ENCODE data around the gene LINGO1. TPM values are rescaled to one million over a fixed set of nuclear protein-coding genes. Genes with fewer than 3 reads are reported as not detected.

The LINGO1 gene
- total RNA-seq, 2 donors from 2014 or later, result 7.9 to 19.7 TPM

GRCh38 chr15:77580996-77581682, 51.6 kb downstream of the LINGO1 start:
- Histone ChIP-seq H3K27me3 (ENCODE audit: control insufficient read depth, insufficient read depth, low read length, poor library complexity, severe bottlenecking) (no peaks in the 10 kb centered on the region), H3K27ac (ENCODE audit: low read depth, low read length) (no peak overlapping the region), H3K9me3 (ENCODE audit: control insufficient read depth, low read length) (no peaks in the 10 kb centered on the region), H3K36me3 (ENCODE audit: control insufficient read depth, insufficient read depth, low read length) (no peaks in the 10 kb centered on the region), H3K4me1 (ENCODE audit: control insufficient read depth, insufficient read depth, low read length) (no peaks in the 10 kb centered on the region), H3K9ac (ENCODE audit: extremely low read depth, low read length, poor library complexity, severe bottlenecking) (no peak overlapping the region), H3K4me3 (ENCODE audit: low read length) (no peak overlapping the region)
- 93 to 94% methylated on average over 12 to 15 of the region's 16 CpGs for WGBS, 2 experiments (ENCODE audit: insufficient coverage in 1 of 2, insufficient read length in 1 of 2)
- Mint-ChIP-seq H3K27me3 (ENCODE audit: insufficient read depth) (no peaks in the 10 kb centered on the region), H3K4me1 (peaks cover 2% of the 10 kb centered on the region), H3K9me3 (no peaks in the 10 kb centered on the region), H3K36me3 (ENCODE audit: low read depth) (no peaks in the 10 kb centered on the region), H3K27ac (no peak overlapping the region), H3K4me3 (no peak overlapping the region)
- no peak for TF ChIP-seq CTCF (conservative IDR thresholded peaks at IDR 0.05)
- no peak for DNase-seq

GRCh38 chr15:77579498-77580188, 53.1 kb downstream of the LINGO1 start:
- Histone ChIP-seq H3K27ac (ENCODE audit: low read depth, low read length) (no peak overlapping the region), H3K4me1 (ENCODE audit: control insufficient read depth, insufficient read depth, low read length) (no peaks in the 10 kb centered on the region), H3K36me3 (ENCODE audit: control insufficient read depth, insufficient read depth, low read length) (no peaks in the 10 kb centered on the region), H3K9ac (ENCODE audit: extremely low read depth, low read length, poor library complexity, severe bottlenecking) (no peak overlapping the region), H3K9me3 (ENCODE audit: control insufficient read depth, low read length) (no peaks in the 10 kb centered on the region), H3K4me3 (ENCODE audit: low read length) (no peak overlapping the region), H3K27me3 (ENCODE audit: control insufficient read depth, insufficient read depth, low read length, poor library complexity, severe bottlenecking) (no peaks in the 10 kb centered on the region)
- Mint-ChIP-seq H3K36me3 (ENCODE audit: low read depth) (no peaks in the 10 kb centered on the region), H3K4me3 (no peak overlapping the region), H3K27ac (no peak overlapping the region), H3K4me1 (peaks cover 2% of the 10 kb centered on the region), H3K9me3 (no peaks in the 10 kb centered on the region), H3K27me3 (ENCODE audit: insufficient read depth) (no peaks in the 10 kb centered on the region)
- no peak for DNase-seq
- TF ChIP-seq CTCF (conservative IDR thresholded peaks at IDR 0.05), result no peak
- 89 to 92% methylated on average over 3 to 13 of the region's 13 CpGs for WGBS, 2 experiments (ENCODE audit: insufficient coverage in 1 of 2, insufficient read length in 1 of 2)

- no peak overlapping the region for H3K27ac Mint-ChIP-seq
- DNase-seq, result no peak
- H3K27ac ChIP-seq (ENCODE audit: low read depth, low read length), result no peak overlapping the region
- no peaks in the 10 kb centered on the region for H3K36me3 ChIP-seq (ENCODE audit: control insufficient read depth, insufficient read depth, low read length)
- TF ChIP-seq CTCF (conservative IDR thresholded peaks at IDR 0.05), result no peak
- no peak overlapping the region for H3K9ac ChIP-seq (ENCODE audit: extremely low read depth, low read length, poor library complexity, severe bottlenecking)
- H3K4me1 ChIP-seq (ENCODE audit: control insufficient read depth, insufficient read depth, low read length), result no peaks in the 10 kb centered on the region
- no peaks in the 10 kb centered on the region for H3K9me3 Mint-ChIP-seq
- no peak overlapping the region for H3K4me3 ChIP-seq (ENCODE audit: low read length)
- WGBS, 2 experiments (ENCODE audit: insufficient coverage in 1 of 2, insufficient read length in 1 of 2), result 83 to 95% methylated on average over 10 to 15 of the region's 15 CpGs
- H3K4me1 Mint-ChIP-seq, result no peaks in the 10 kb centered on the region
- no peaks in the 10 kb centered on the region for H3K27me3 ChIP-seq (ENCODE audit: control insufficient read depth, insufficient read depth, low read length, poor library complexity, severe bottlenecking)
- no peaks in the 10 kb centered on the region for H3K36me3 Mint-ChIP-seq (ENCODE audit: low read depth)
- no peaks in the 10 kb centered on the region for H3K9me3 ChIP-seq (ENCODE audit: control insufficient read depth, low read length)
- no peak overlapping the region for H3K4me3 Mint-ChIP-seq
- H3K27me3 Mint-ChIP-seq (ENCODE audit: insufficient read depth), result no peaks in the 10 kb centered on the region
Observed at GRCh38 chr15:77578641-77579372, 53.9 kb downstream of the LINGO1 start.

Measured in endodermal cell (in vitro differentiated cells).